HG03439 (cell line): ENCODE results near the gene ANKRD33B.
A peak's percentile ranks its signal among the peaks of the same experiment; 100 is the strongest.
"Not testable (repeated sequence)": the region's sequence is repeated elsewhere in the genome, so short reads cannot be mapped to it uniquely, and the experiment has no call there.

Experiments
- ATAC-seq: cut with Tn5 transposase; IDR thresholded peaks from one replicate; pipeline ENCODE4 v1.9.1; 2021; ENCODE audit warnings: mild to moderate bottlenecking, moderate library complexity; ENCODE audit not compliant: unreplicated experiment

ANKRD33B gene

GRCh38 chr5:10591966-10592365 is 28.1 kb downstream of the ANKRD33B start:
- ATAC-seq: no peak

GRCh38 chr5:10592601-10593000 is 28.7 kb downstream of the ANKRD33B start:
- peak; percentile 44 for ATAC-seq

GRCh38 chr5:10593531-10594181 is 29.8 kb downstream of the ANKRD33B start:
- ATAC-seq: no peak

GRCh38 chr5:10594591-10595210 is 30.8 kb downstream of the ANKRD33B start:
- no peak for ATAC-seq

GRCh38 chr5:10595293-10595671 is 31.4 kb downstream of the ANKRD33B start:
- ATAC-seq: no peak

- ATAC-seq: no peak
These were observed 31.9 kb downstream of the ANKRD33B start for GRCh38 chr5:10595672-10596309.

- ATAC-seq: no peak
These were observed 32.4 kb downstream of the ANKRD33B start for GRCh38 chr5:10596310-10596703.

- ATAC-seq: no peak
These were observed 33.1 kb downstream of the ANKRD33B start for GRCh38 chr5:10596886-10597451.

- ATAC-seq: no peak
These were observed 35.2 kb downstream of the ANKRD33B start for GRCh38 chr5:10599113-10599512.

GRCh38 chr5:10599862-10600284 is 36.0 kb downstream of the ANKRD33B start:
- ATAC-seq: no peak

- ATAC-seq: peak; percentile 72
These were observed 36.9 kb downstream of the ANKRD33B start for GRCh38 chr5:10600626-10601245.

- peak; percentile 50 for ATAC-seq
These were observed 37.6 kb downstream of the ANKRD33B start for GRCh38 chr5:10601246-10602030.

GRCh38 chr5:10602031-10602806 is 38.3 kb downstream of the ANKRD33B start:
- no peak for ATAC-seq

GRCh38 chr5:10604975-10605374 is 41.1 kb downstream of the ANKRD33B start:
- no peak for ATAC-seq

GRCh38 chr5:10606632-10607022 is 42.8 kb downstream of the ANKRD33B start:
- ATAC-seq: not testable (repeated sequence)

GRCh38 chr5:10607023-10607665 is 43.3 kb downstream of the ANKRD33B start:
- ATAC-seq: peak; percentile 86

- peak; percentile 70 for ATAC-seq
These were observed 43.8 kb downstream of the ANKRD33B start for GRCh38 chr5:10607666-10608073.

GRCh38 chr5:10608081-10608480 is 44.2 kb downstream of the ANKRD33B start:
- not testable (repeated sequence) for ATAC-seq

GRCh38 chr5:10610058-10610457 is 46.2 kb downstream of the ANKRD33B start:
- ATAC-seq: no peak
